Inflammatory macrophage (primary cell): Measurements from ENCODE around the gene HBS1L.

ENCODE experiments used
- DNase-seq, 2 donors: peaks; one replicate each; pipeline ENCODE4 v3.0.0-alpha.2; 2020 to 2022
- total RNA-seq, 18 experiments: gene quantifications; one replicate each; lab custom pipeline; 2026; ENCODE audit warnings: mixed read lengths in 6 of 18, inconsistent platforms in 2 of 18; lab: John Stamatoyannopoulos, UW

Gene HBS1L
- total RNA-seq, result 37.4 to 104 (median 74.5) reads per million in 18 experiments

DNA sequence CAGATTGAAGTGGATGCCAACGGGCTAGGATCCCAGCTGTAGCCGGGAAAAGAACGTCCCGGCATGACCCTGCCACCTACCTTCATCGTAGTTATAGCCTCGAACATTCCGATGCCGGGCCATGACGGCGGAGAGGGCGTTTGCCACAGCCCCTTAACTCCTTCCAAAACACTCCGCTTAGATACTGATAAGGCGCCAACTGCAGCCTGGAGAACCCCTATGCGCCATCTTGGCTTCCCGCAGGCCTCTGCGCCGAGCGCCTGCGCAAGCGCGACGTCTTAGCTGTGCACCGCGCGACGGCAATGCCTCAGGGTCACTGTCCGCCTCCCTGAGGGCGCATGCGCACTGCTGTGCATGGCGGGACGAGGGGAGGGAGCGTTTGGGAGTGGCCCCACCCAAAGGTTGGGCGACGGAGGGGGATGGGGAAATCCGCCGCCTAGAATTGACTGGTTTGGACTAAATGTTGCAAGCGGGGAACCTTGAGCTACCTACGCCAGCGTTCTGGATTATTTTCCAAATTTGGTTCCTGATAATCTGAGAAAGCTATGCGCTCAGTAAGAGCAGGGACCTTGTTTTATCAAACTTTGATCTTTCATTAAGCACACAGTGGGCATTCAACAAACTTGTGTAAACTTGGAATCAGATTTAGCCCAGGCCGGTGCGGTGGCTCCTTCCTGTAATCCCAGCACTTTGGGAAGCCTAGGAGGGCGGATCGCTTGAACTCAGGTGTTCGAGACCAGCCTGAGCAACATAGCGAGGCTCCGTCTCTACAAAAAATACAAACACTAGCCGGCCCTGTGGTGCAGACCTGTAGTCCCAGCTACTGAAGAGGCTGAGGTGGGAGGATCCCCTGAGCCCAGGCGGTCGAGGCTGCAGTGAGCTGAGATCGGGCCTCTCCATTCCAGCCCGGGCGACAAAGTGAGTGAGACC, at the start of gene HBS1L:
HBS1L (minus strand) TSS at position 254 of the 930 bp plus-strand sequence; CDS start at position 123, 131 bp downstream.
- DNase-seq, result peak; percentile 99

DNA sequence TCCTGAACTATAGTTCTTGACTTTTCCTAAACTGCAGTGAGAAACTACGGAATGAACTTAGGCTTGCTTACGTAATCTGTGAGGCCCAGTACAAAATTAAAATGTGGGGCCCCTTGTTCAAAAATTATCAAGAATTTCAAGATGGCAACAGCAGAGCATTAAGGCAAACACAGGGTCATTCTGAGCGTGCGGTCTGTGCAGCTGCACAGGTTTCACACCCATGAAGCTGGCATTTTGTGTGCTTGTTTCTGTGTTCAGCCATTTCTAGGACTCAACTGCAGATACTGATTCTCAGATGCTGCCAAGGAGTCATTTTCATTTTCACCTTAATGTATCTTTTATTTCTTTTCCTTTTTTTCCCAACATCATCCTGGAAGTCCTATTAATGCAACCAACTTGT, 49.6 kb upstream of the HBS1L start:
- no peak for DNase-seq

DNA sequence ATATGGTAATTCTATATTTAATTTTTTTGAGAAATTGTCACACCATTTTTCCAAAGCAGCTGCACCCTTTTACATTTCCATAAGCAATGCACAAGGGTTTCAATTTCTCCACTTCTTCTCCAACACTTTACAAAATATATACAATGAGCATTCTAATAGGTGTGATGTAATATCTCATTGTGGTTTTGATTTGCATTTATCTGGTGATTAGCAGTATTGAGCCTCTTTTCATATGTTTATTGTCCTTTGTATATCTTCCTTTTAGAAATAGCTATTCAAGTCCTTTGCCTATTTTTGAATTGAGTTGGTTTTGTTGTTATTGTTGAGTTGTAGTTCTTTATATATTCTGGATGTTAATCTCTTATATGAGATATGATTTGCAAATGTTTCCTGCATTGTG, 47.6 kb upstream of the HBS1L start:
- no peak for DNase-seq

DNA sequence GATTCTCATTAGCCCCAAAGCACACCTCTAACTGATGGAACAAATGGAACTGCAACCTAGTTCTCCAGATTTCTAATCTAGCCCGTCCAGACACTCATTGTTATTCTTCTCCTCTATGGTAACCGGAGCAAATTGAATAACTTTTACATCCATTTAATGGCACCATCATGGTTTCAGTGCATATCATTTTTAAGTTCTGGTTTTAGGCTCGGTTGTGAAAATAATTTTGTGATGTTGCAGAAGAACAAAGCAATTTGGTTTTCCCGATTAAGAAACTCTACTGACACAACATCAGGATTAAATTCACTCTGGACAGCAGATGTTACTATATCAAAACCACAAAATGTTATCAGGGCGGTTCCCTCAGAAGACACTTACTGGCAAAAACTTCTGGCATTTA, 42.5 kb upstream of the HBS1L start:
- DNase-seq, result no peak

DNA sequence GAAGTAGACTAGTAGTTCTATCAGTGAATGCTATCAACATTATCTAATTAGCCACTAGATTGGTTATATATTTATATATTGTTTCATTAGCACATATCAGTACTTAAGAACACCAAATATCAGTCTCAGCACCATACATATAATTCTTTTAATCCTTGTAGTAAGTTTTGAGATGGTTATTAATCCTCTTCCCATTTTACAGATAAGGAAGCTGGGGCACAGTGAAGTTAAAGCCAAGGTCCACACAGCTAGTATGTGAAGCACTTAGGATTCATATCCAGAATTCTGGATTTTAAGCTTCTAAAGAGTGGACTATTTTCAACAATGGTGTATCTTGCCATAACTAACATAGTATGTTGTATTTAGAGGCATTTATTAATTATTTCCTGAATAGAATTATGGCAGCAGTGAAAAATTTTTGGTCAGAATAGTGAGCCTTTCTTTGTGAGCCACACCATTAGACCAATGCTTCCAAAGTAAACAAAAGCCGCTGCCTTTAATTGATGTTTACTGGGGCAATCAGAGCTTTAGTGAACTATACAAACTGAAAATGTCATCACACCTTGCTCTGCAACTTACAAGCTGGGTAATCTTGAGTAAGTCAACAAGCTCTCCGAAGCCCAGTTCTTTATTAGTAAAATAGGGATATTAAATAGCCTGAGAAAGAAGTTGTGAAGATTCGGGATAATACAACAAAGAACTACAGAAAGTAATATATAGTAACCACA, 41.9 kb upstream of the HBS1L start:
- no peak for DNase-seq

DNA sequence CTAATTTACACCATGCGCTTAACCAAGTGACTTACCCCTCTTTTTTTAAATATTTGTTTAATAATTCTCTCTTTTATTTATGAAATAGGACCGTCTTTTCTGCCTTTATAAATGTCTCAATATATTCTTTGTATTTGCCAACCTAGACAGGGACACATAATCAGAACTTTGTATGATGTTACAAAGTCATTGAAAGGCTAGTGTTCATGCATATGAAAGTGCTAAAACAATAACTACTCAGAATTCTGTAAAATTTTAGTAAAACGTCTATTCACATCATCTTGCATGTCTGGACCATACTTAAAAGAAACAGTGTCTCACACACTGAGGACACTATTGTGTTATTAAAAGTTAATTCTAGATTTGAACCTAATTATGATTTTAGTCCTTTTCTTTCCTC, 41.1 kb upstream of the HBS1L start:
- DNase-seq, result no peak

DNA sequence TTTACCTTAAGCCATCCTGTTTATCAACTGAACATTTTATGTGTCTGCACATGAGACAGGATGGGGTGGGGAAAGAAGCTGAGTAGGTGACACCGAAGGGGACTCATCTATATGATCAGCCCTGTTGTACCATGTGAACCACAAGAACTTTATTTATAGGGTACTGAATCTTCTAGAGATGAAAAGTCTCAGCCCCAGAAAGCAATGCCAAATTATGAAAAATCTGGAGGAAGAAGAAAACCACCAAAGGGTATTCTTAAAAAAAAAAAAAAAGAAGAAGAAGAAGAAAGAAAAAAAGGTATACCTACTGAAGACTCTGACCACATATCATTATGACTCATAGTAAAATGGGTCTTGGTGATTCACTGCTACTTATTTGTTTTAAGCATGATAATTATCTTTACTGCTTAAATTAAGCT, 39.8 kb upstream of the HBS1L start:
- no peak for DNase-seq

DNA sequence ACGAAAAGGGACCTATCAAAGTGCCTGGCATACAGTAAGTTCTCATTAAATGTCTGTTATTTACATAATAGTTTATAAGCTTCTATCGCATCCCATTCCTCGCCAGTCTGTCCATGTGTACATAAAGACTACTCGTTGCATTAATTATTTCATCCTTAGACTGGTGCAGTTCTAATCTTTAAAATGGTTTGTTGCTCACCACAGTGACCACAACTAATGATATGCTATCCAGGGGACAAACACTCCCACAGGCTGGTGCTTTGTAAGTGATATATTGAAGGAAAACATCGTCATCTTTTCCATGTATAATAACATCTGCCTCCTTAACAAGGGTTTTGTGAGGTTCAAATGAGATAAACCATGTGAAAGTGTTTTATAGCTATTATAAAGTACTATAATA, 39.0 kb upstream of the HBS1L start:
- DNase-seq, result no peak

DNA sequence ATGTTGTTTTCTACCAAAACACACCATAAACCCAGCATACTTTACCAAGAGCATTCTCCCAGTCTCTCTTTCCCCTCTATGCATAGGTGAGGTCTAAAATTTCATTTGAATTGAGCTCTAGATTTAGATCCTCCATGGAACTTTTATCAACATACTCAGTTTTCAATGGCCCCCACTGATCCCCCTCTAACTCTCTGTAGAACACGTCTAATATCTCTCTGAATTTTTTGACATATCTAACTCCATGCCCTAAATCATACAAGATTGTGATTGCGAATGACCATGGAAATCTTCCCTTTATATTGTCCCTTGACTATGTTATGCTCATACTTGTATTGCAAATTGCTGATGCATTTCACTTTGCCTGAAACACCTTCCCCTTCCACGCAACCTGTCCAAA, 38.1 kb upstream of the HBS1L start:
- DNase-seq, result no peak

DNA sequence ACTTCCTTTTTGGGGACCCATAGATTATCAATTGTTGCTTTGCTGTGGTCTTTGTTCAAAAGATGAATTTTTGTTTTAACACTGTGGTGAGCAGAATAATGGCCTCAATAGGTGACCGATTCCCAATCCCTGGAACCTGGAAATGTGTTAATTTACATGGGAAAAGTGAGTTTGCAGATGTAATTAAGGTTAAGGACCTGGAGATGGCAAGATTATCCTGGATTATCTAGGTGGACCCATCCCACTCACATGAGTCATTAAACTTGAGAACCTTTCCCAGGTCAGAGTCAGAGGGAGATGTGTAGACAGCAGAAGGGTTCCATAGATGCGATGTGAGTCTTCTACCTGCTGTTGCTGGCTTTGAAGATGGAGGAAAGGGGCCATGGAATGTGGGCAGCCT, 36.2 kb upstream of the HBS1L start:
- DNase-seq, result no peak

DNA sequence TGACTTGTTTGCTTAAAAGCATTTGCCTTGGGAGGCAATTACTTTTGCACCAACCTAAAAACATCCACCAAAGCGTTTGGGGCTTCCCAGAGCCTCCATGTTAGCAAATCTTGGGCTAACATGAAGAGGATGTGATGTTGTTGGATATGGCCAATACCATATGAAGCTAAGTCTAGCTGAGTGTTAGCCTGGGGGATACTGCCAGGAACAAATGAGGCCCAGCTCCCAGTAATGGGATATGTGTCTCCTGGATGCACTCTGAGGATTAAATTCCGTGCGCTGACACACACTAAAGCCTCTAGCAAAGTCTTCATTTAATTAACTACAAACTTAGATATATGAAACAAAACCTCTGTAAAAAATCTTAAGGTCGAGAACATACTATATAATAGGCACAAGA, 35.3 kb upstream of the HBS1L start:
- DNase-seq, result no peak

DNA sequence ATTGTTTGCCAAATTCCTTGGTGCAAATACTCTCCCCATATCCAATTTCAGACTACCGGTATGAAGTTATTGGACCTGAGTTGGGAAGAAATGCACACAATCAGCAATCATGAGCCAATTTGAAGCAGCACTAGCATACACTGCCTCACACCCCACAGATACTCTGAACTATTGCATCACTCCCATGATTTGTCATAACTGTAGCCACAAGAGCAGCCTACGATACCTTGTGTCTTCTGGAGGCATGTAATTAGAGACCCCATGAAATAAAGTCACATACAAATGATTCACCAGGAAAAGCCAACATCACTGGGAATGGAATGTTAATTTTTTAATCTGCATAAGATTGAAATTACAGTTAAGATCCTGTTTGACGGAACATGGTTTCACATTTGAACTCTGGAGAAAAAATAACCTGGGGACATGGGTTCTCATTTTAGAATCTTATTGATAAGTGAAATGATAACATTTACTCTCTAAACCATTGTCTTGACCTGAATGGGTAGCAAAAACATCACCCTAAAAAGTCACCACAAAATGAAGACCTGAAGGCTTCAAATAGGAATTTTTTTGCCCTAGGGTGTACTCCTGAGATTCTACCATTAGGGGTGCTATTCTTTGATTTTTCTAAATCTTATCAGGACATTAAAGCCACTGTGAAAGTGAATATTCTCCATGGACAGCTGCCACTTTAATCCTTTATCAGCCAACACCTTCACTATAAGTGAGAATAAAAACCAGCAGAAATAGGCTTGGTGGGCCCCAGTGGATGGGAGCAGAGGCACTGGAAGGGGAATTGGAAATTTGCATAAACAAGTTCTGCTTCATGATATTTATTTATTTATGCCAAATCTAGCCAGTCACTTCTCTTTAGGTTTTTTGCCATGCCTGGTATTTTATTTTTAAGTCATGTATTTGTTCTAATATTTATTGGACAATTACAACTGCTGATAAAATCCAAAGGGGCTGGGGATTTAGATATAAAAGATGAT, 34.5 kb upstream of the HBS1L start:
- DNase-seq, result peak; percentile 76 to 79

DNA sequence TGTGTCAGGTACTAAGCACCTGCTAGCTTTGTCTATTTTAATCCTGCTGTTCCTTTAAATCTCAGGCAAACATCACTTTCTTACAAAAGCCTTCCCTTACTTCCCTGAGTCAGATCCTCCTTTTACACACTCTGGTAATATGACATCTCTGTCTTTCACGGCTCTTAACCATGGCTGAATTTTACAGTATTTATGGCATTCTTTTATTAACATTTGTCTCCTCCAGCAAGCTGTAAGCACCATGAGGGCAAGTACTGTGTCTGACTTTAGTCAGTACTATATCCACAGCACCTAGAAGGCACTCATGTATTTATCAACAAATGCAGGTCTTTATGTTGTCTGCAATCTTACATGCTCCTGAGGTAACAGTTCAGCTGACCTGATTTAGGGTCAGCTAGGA, 33.7 kb upstream of the HBS1L start:
- DNase-seq, result peak; percentile 34 to 48

DNA sequence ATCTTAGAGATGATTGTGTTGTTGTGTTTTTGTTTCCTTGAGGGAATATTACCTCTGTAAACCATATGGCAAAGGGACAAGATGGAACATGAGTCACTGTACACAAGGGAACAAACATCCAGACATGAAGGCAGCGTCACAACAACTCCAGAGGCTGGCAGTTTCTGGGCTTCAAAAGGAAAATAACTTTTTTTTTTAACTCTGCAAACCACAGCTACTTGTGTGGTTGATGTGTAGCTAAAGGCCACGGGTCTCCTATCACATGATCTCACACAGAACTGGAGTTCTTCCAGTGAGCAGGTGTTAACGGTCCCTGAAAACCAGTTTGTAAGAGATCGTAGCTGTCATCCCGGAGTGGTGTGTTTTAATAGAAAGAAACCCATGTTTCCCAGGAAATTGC, 33.2 kb upstream of the HBS1L start:
- peak; percentile 17 to 29 for DNase-seq

DNA sequence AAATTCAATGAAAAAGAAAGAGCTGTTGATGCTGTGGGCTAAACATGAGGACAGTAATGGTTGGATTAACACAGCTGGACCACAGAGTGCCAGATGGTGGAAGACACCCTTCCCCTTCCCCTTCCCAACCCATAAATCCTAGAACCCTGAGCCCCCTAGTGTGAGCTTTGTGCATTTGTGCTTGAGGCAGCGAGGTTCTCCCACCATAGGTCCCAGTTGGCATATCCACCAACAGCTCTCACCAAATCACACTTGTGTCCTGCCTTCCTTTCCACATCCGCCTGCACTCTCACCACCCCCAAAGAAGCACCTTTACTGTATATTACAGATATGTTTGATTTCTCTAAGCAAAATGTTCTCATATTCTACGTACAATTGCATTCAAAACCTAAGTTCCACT, 32.8 kb upstream of the HBS1L start:
- DNase-seq, result no peak

DNA sequence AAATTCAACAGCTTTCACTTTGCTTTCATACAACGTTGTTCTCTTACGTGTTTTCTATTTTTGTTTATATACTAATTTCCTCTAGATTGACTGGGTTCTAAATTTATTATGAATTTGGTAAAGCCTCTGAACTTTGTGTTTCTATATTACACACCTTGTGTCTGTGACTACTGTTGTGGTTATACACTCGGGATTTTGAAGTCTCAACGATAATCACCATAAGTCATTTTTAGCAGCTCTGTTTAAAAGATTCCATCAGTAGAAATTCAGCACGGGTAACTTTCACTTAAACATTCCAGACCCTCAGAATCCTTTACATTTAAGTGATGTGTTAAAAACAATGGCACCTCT, 31.8 kb upstream of the HBS1L start:
- DNase-seq, result no peak

DNA sequence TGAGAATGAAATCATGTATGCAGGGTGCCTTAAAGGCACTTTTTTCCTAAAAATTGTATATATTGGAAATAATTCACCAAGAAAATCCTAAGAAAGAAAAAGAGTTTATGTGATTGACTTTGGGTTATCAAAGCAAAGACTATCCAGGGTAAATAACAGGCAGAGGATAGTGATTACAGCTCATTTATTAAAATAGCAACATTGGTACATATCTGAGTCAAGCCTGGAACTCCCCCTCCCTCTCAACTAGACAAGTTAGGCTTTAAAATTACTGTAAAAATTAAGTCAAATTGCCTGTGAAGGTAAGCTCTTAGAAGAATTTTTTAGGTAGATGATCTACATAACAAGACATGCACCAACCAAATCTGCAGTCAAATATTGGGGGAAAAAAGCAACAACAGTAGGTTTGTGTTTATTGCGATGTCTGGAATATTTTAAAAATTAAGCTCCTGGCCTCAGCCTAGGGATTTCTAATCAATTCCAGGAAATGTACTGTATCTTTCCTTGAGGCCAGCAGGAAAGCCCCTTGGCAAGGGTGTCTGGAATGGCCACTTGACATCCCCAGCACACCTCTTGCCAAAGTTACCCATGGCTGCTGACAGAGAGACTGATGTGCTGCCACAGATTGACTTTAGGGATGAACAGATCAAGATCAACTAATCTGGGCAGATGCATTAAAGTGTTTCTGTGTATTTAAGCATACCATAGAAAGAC, 31.2 kb upstream of the HBS1L start:
- DNase-seq, result no peak

DNA sequence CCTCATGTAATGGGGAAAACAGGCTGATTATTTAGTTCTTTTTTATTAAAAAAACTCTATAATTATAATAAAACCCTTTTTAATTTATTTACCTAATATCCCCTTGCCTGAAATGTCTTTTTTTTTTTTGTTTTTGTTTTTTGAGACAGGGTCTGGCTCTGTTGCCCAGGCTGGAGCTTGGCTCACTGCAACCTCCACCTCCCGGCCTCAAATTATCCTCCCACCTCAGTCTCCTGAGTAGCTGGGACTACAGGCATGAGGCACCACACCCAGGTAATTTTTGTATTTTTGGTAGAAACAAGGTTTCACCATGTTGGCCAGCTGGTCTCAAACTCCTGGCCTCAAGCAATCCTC, 30.3 kb upstream of the HBS1L start:
- DNase-seq, result no peak

DNA sequence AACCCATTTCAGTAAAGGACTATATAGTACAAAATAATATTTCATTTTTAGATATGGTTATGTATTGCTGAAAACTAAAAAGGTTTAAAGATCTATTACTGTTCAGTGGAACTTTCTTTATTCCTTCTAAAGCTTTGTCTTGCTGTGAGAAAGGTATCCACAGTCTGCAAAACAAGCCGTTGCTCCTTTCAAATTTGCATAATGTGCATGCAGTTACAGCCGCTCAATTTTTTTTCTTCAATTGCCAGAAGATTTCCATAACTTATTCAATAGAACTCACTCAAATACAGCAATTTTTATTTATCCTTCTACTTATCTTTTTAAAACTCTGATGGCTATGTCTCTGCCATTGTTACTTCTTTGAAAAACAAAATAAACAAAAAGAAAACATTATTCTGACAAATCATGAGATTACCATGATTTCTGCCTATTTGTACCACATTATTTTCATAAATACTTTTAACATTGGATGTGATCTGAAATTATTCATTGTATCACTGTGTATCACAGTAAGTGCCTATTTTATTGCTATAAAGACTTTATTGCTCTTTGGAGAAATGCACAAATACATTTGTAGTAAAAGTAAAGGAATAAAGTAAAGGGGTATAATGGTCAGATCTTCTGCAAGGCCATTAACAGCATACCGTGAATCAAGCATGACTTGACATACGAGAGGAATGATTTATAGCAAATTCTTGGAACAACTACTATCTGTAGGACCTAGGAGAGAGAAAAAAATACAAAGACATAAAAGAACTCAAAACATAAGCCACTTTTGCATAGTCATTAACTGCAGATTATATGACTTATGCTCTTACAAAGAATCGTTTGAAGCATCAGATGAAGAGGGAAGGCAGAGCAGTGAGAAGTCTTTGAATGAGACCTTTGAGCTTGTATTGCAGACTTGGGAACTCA, 29.6 kb upstream of the HBS1L start:
- DNase-seq, result no peak

DNA sequence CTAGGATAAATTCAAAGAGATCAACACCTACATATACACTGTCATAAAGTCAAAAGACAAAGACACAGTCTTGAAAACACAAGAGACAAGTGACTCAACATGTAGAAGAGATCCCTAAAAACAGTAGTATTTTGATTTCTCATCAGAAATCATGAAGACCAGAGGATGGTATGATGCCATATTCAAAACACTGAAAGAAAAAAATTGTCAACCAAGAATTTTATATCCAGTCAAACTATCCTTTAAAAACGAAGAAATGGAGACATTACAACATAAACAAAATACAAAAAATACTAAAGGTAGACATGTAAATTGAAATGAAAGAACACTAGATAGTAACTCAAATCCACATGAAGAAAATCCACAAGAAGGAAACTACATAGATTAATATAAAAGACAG, 27.3 kb upstream of the HBS1L start:
- no peak for DNase-seq

DNA sequence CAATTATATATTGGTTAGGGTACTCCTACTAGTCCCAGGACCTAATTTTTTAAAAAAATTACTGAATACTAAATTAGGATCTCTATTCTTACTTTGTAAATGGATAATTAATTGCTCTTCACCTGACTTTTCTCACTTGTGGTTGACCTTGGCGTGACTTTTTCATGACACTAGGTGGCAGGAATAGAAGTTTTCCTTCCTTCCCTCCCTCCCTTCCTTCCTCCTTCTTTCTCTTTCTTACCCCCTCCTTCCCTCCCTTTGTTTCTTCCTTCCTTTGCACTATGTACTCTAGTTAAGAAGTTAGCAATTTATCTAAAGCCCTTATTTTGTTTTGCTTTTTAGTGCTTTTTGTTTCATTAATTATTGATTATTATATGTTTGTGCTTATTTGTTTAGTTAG, 20.4 kb upstream of the HBS1L start:
- DNase-seq, result no peak
